ENCODE data around the gene C1orf116.

Gene C1orf116

GRCh38 chr1:207077012-207077411 lies 44.5 kb upstream of the C1orf116 start:
- no peak for DNase-seq (ENCODE audit: low read depth)
- TF ChIP-seq CTCF (conservative IDR thresholded peaks at IDR 0.05; ENCODE audit: low read depth, low read length) = no peak
- H3K4me3 ChIP-seq (ENCODE audit: low read length) = no peak overlapping the region

DNA sequence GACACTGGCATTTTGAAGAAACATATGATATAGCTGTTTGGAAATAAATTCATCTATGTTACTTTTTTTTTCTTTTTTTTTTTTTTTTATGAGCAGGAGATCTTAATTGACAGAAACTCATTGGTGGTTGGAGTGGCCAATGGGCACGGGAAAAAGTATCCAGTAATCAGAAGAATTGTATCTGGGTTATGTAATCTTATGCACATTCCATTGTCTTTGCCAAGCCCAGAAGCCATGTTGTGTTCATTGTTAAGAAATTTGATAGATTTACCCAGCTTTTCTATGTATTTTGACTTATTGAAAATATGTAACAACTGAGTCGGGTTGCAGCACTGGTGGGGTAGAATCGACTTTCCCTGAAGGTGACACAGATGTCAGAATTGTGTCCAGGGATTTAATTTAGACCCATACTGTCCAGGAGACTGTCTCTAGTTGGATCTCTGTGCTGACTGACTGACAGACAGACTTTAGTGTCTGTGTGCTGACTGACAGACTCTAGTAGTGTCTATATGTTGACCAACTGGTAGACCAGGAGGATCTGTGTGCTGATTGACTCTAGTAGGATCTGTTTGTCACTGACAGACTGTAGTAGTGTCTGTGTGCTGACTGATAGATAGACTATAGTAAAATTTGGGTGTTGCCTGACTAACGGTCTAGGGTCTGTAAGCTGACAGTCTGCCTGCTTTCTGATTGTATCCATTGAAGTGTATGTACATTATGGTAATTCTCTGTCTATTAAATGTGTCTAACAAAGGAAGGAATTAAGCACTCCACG lies 43.8 kb upstream of the C1orf116 start:
- DNase-seq (ENCODE audit: low read depth) = no peak
- TF ChIP-seq CTCF (conservative IDR thresholded peaks at IDR 0.05; ENCODE audit: low read depth, low read length) = no peak
- no peak overlapping the region for H3K4me3 ChIP-seq (ENCODE audit: low read length)

DNA sequence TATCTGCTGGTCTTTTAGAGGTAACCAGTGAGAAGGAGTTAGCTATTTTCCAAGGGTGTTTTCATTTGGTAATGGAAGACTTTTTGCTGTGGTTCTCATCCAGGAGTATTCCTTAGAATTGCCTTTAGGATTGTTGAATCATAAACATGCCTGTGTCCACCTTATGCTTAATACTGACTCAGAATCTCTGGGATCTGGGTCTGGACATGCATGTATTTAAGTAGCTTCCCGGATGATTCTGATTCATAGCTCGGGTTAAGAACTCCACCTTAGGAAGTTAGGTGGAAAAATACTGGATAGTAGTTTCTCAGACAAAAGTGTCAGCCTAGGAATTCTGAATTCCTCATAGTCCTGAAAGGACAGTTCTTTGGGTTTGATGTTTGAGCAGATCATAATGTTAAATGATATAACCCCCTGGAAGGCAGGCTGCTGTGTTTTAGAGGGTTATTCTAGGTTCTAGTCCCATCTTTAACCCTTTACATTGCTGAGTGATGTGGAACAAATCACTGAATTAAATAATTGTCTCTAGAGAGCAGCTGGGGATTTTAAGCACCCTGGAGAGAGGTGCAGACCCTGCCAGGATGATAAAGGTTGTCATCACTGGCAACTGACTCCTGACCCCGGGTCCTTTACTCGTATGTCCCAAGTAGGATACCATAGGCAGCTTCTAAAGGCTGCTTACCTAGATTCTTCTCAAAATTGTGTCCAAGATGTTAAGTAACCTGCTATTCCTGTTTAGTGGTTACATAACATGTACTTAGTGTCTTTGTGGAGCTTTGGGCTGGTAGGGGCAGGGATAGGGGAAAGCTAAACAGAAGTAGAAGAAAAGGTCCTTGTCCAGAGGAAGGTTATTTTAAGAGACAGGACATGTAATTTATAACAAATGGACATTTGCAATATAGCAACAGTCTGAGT lies 41.6 kb upstream of the C1orf116 start:
- TF ChIP-seq CTCF (conservative IDR thresholded peaks at IDR 0.05; ENCODE audit: low read depth, low read length) = no peak
- H3K4me3 ChIP-seq (ENCODE audit: low read length) = no peak overlapping the region
- DNase-seq (ENCODE audit: low read depth) = no peak

DNA sequence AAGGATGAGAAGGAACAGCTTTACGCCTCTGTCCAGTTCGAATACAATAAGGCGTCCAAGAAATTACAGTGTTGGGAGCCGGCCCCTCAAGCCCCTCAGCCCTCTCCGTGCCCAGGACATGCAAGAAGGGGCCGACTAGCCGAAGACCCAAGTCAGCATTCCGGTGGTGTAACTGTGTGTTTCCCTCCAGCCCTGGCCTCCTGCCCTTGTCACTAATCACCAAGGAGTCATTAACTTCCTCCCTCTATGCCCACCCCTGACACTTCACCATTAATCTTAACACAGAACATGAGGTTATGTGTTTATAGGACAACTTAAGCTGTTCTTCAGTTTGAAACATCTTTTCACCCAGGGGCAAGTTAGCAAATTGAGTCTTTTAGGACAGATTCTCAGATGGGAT lies 39.7 kb upstream of the C1orf116 start:
- no peak for TF ChIP-seq CTCF (conservative IDR thresholded peaks at IDR 0.05; ENCODE audit: low read depth, low read length)
- H3K4me3 ChIP-seq (ENCODE audit: low read length) = no peak overlapping the region
- no peak for DNase-seq (ENCODE audit: low read depth)

DNA sequence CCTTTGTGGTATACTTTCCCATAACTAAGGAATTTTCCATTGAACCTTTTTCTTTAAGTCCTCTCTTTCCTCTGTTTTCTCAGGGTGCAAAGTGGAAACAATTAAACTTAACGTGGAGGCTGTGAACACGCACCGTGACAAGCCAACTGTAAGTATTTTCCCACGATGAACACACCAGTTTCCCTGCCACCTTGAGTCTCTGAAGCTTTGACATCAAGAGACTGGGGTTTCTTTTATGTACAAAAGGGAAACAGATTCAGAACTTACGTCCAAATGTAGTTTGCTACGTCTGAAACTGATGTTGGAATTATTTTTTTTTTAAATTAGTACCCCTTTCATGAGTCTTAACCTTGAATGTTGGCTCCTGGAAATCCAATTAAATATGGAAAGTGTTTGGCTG lies 38.9 kb upstream of the C1orf116 start:
- H3K4me3 ChIP-seq (ENCODE audit: low read length) = no peak overlapping the region
- no peak for TF ChIP-seq CTCF (conservative IDR thresholded peaks at IDR 0.05; ENCODE audit: low read depth, low read length)
- DNase-seq (ENCODE audit: low read depth) = no peak

DNA sequence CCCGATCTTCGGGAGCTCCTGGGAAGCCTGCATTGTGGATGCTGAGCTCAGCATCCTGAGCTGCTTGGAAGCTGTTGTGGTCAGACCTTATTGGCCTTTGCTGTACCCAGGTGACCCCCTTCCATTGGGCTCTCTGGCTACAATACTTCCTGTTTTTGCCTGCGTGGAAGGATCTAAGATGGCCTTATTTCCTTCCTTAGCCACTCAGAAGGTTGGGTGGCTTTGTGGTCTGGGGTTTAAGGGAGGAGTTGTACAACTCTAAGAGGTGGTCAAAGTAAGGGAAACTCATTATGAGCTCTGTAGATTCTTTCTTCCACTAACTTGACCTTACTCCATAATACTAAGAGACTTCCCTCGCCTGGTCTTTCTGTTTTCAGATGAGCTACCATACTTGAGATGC lies 38.3 kb upstream of the C1orf116 start:
- no peak for TF ChIP-seq CTCF (conservative IDR thresholded peaks at IDR 0.05; ENCODE audit: low read depth, low read length)
- no peak for DNase-seq (ENCODE audit: low read depth)
- H3K4me3 ChIP-seq (ENCODE audit: low read length) = no peak overlapping the region

All from retinal pigment epithelial cell (primary cell).